HepG2 (cell line): ENCODE measurements around the gene SHCBP1L. TPM values are rescaled to one million over a fixed set of nuclear protein-coding genes. Genes with fewer than 3 reads are reported as not detected.

Source experiments
- ATAC-seq: fragments of 200-7000 bp; cut with Tn5 transposase; 3 replicates; pipeline ENCODE4 v1.9.1; 2020; ENCODE audit warnings: mild to moderate bottlenecking, moderate library complexity
- BruUV-seq: library from RNA; stranded (reverse); fragments of 400-500 nt; replicated peaks from 2 replicates; lab custom pipeline; 2021; lab: Mats Ljungman, UMichigan
- CTCF ChIA-PET: fragments of 300-600 bp; formaldehyde crosslinking; extraction: SDS; loops from one replicate; lab custom pipeline; 2021; ENCODE audit warnings: low total read pairs, inconsistent platforms, low intra/inter-chr PET ratio; lab: Yijun Ruan, JAX
- POLR2A ChIA-PET: fragments of 350-600 bp; sonication (Branson Sonifier 250); formaldehyde crosslinking; loops from one replicate; lab custom pipeline; 2020; ENCODE audit warnings: antibody characterized with exemption, inconsistent platforms; lab: Yijun Ruan, JAX
- DNase-seq: peaks from one replicate; pipeline ENCODE4 v3.0.0-alpha.2; 2015; ENCODE audit warnings: low spot score
- FAIRE-seq: peaks from 3 replicates; lab custom pipeline; 2011; peaks lifted over from hg19 to GRCh38; lab: Jason Lieb, UNC
- H2AFZ ChIP-seq: one replicate; pipeline ENCODE4 v1.6.1; 2011; ENCODE audit warnings: low read length, inconsistent platforms
- H3K27ac ChIP-seq: fragments of 300-600 bp; 3 replicates; pipeline ENCODE4 v1.8.0; 2011; ENCODE audit warnings: mixed run types, mild to moderate bottlenecking, mixed read lengths, low read length, inconsistent platforms; ENCODE audit not compliant: insufficient read depth; ENCODE audit errors: extremely low read length
- H3K27me3 ChIP-seq, 2 experiments: fragments of 200-600 bp in 1 of 2; 2 replicates in 1 of 2; 3 replicates in 1 of 2; pipeline versions ENCODE4 v1.6.0 to v1.8.0; 2011; ENCODE audit warnings: low read length in 2 of 2, mild to moderate bottlenecking in 2 of 2, moderate library complexity in 2 of 2, inconsistent platforms in 1 of 2; ENCODE audit not compliant: insufficient read depth in 2 of 2, control insufficient read depth in 1 of 2
- H3K36me3 ChIP-seq, 2 experiments: fragments of 200-600 bp in 1 of 2; replicated peaks in 1 of 2; 2 replicates in 1 of 2; 3 replicates in 1 of 2; pipeline versions ENCODE4 v1.5.1 to v1.8.0; 2011; ENCODE audit warnings: low read length in 2 of 2, inconsistent platforms in 1 of 2; ENCODE audit not compliant: insufficient read depth in 2 of 2, control insufficient read depth in 1 of 2
- H3K4me1 ChIP-seq: 2 replicates; pipeline ENCODE4 v1.5.1; 2012; ENCODE audit warnings: low read length, inconsistent platforms; ENCODE audit not compliant: insufficient read depth
- H3K4me2 ChIP-seq: 2 replicates; pipeline ENCODE4 v1.6.0; 2011; ENCODE audit warnings: low read depth, low read length, inconsistent platforms
- H3K4me3 ChIP-seq, 3 experiments: fragments of 200-600 bp in 1 of 3; sonication (generic), shearing (Covaris generic) in 1 of 3; replicated peaks in 1 of 3; 2 replicates each; pipeline ENCODE4 v1.5.1; 2011 to 2016; ENCODE audit warnings: low read length in 3 of 3, inconsistent platforms in 2 of 3, low read depth in 2 of 3, mild to moderate bottlenecking in 2 of 3, control low read depth in 1 of 3, mixed read lengths in 1 of 3; ENCODE audit not compliant: insufficient read depth in 1 of 3
- H3K79me2 ChIP-seq: one replicate; pipeline ENCODE4 v1.6.1; 2011; ENCODE audit warnings: low read length, inconsistent platforms; ENCODE audit not compliant: insufficient read depth
- H3K9ac ChIP-seq: 2 replicates; pipeline ENCODE4 v1.6.0; 2011; ENCODE audit warnings: mild to moderate bottlenecking, low read depth, low read length, inconsistent platforms; ENCODE audit not compliant: insufficient read depth
- H3K9me3 ChIP-seq: 2 replicates; pipeline ENCODE4 v1.5.1; 2012; ENCODE audit warnings: mild to moderate bottlenecking, low read length
- H4K20me1 ChIP-seq: 2 replicates; pipeline ENCODE4 v1.6.0; 2011; ENCODE audit warnings: inconsistent platforms, mild to moderate bottlenecking, low read length, moderate library complexity; ENCODE audit not compliant: insufficient read depth
- BCL6 ChIP-seq: IDR thresholded peaks from 2 replicates; pipeline ENCODE4 v1.6.1; 2016; ENCODE audit warnings: missing genetic modification reagents, missing compliant biosample characterization
- CSRNP1 ChIP-seq: sonication (generic); formaldehyde crosslinking; IDR thresholded peaks from 2 replicates; pipeline ENCODE4 v1.8.1; 2023; ENCODE audit warnings: mild to moderate bottlenecking, missing genetic modification reagents
- GZF1 ChIP-seq: sonication (generic); formaldehyde crosslinking; IDR thresholded peaks from 2 replicates; pipeline ENCODE4 v1.5.1; 2020; ENCODE audit warnings: mild to moderate bottlenecking, missing genetic modification reagents
- KLF11 ChIP-seq: IDR thresholded peaks from 2 replicates; pipeline ENCODE4 v1.6.1; 2016; ENCODE audit warnings: missing compliant biosample characterization
- SETDB1 ChIP-seq: sonication (generic); formaldehyde crosslinking; IDR thresholded peaks from 2 replicates; pipeline ENCODE4 v1.5.1; 2020; ENCODE audit warnings: missing genetic modification reagents, mild to moderate bottlenecking, borderline replicate concordance
- SRSF1 ChIP-seq: fragments of 200-400 bp; formaldehyde crosslinking; optimal IDR thresholded peaks from 2 replicates; pipeline ENCODE3; 2017; ENCODE audit warnings: mild to moderate bottlenecking, low read depth, low read length, moderate library complexity
- ZHX1 ChIP-seq: sonication (generic); formaldehyde crosslinking; IDR thresholded peaks from 2 replicates; pipeline ENCODE4 v1.8.1; 2022; ENCODE audit warnings: low read depth, mild to moderate bottlenecking, missing genetic modification reagents
- ZNF17 ChIP-seq: sonication (generic); formaldehyde crosslinking; IDR thresholded peaks from 2 replicates; pipeline ENCODE4 v1.5.0; 2020; ENCODE audit warnings: mild to moderate bottlenecking, missing genetic modification reagents
- ZNF230 ChIP-seq: sonication (generic); formaldehyde crosslinking; IDR thresholded peaks from 2 replicates; pipeline ENCODE4 v1.4.0; 2020; ENCODE audit warnings: mild to moderate bottlenecking, missing genetic modification reagents
- ZNF281 ChIP-seq: sonication (generic); formaldehyde crosslinking; IDR thresholded peaks from 2 replicates; pipeline ENCODE4 v1.4.0; 2020; ENCODE audit warnings: missing genetic modification reagents, borderline replicate concordance
- ZNF530 ChIP-seq: sonication (generic); formaldehyde crosslinking; IDR thresholded peaks from 2 replicates; pipeline ENCODE4 v1.5.0; 2020; ENCODE audit warnings: low read depth, mild to moderate bottlenecking, missing genetic modification reagents
- ZNF567 ChIP-seq: sonication (generic); formaldehyde crosslinking; IDR thresholded peaks from 2 replicates; pipeline ENCODE4 v1.8.1; 2023; ENCODE audit warnings: mild to moderate bottlenecking, missing genetic modification reagents, borderline replicate concordance
- ZNF773 ChIP-seq: sonication (generic); formaldehyde crosslinking; IDR thresholded peaks from 2 replicates; pipeline ENCODE4 v1.4.0; 2020; ENCODE audit warnings: missing genetic modification reagents, borderline replicate concordance
- in situ Hi-C: cut with HindIII; loops from 2 replicates; pipeline ENCODE4 v1.10.0; 2017; ENCODE audit warnings: low pct_unique_long_range_greater_than_20kb; ENCODE audit not compliant: extremely low pct_ligation_motif_present
- intact Hi-C: fragments of 100-400 bp; cut with micrococcal nuclease; formaldehyde crosslinking; loops from one replicate; pipeline ENCODE4 v1.10.0; 2022; ENCODE audit not compliant: unreplicated experiment
- polyA plus RNA-seq, 8 experiments: library from polyadenylated mRNA; depleted of rRNA in 3 of 8; stranded (reverse) in 7 of 8; unstranded in 1 of 8; fragments of >200 nt; fragmentation: Illumina TruSeq in 4 of 8; extraction: Trizol in 4 of 8; gene quantifications; 2 replicates each; pipeline versions ENCODE4 v1.2.1 to v1.2.3, GENCODE V29; 2011 to 2016; ENCODE audit warnings: low read depth in 4 of 8, missing spikeins in 1 of 8, mixed read lengths in 1 of 8; ENCODE audit not compliant: insufficient read depth in 1 of 8
- total RNA-seq, 5 experiments: library from RNA; depleted of rRNA; stranded (reverse); fragments of >200 nt; fragmentation: Illumina TruSeq; extraction: Trizol; gene quantifications; 2 replicates each; pipeline ENCODE4 v1.2.3, GENCODE V29; 2016; ENCODE audit warnings: low read depth in 1 of 5

Gene SHCBP1L
- total and polyA plus RNA-seq, 2 of the 13 experiments (the other 11 are each of a cell fraction or from before 2014, with no cell fraction given), result not detected

- POLR2A ChIA-PET, result no interaction called here
- H2AFZ ChIP-seq, result no peak overlapping the region
- BruUV-seq, result no TSS peak
- H3K36me3 ChIP-seq, result no peaks in the 10 kb centered on the region
- no peak overlapping the region for H3K27ac ChIP-seq
- ATAC-seq (no peak), FAIRE-seq (no peak), DNase-seq (no peak)
- intact Hi-C loops, result no loop called here
- H4K20me1 ChIP-seq, result no peaks in the 10 kb centered on the region
- H3K79me2 ChIP-seq, result no peaks in the 10 kb centered on the region
- H3K4me2 ChIP-seq, result no peak overlapping the region
- no peak overlapping the region for H3K9ac ChIP-seq
- in situ Hi-C loops, result no loop called here
- CTCF ChIA-PET, result no interaction called here
- no peak overlapping the region for H3K4me3 ChIP-seq
- H3K4me1 ChIP-seq, result peaks cover 11% of the 10 kb centered on the region; the same call in 1 of the 2 replicates
- no peaks in the 10 kb centered on the region for H3K27me3 ChIP-seq
- H3K9me3 ChIP-seq, result no peaks in the 10 kb centered on the region
- no peak for TF ChIP-seq KLF11 (CRISPR knock-in tag)
- no peak for TF ChIP-seq ZNF281 (CRISPR knock-in tag)
- TF ChIP-seq ZNF230, result no peak
- TF ChIP-seq GZF1 (CRISPR knock-in tag), result no peak
- no peak for TF ChIP-seq ZNF17 (CRISPR knock-in tag)
- no peak for TF ChIP-seq SETDB1 (CRISPR knock-in tag)
- no peak for TF ChIP-seq ZNF773 (CRISPR knock-in tag)
- no peak for TF ChIP-seq ZNF567 (CRISPR knock-in tag)
- no peak for TF ChIP-seq BCL6 (CRISPR knock-in tag)
- no peak for TF ChIP-seq SRSF1
- no peak for TF ChIP-seq ZNF530 (CRISPR knock-in tag)
- no peak for TF ChIP-seq ZHX1
- TF ChIP-seq CSRNP1 (CRISPR knock-in tag), result no peak
Measured at GRCh38 chr1:183002267-183002666, 49.3 kb upstream of the SHCBP1L start.
